Middle frontal gyrus (tissue), 1 donor: ENCODE data around the gene CTU2.

Experiments used
- DNase-seq: peaks from one replicate; pipeline ENCODE4 v3.0.0-alpha.2; 2015; ENCODE audit warnings: low spot score; ENCODE audit errors: extremely low spot score

The CTU2 gene

DNA sequence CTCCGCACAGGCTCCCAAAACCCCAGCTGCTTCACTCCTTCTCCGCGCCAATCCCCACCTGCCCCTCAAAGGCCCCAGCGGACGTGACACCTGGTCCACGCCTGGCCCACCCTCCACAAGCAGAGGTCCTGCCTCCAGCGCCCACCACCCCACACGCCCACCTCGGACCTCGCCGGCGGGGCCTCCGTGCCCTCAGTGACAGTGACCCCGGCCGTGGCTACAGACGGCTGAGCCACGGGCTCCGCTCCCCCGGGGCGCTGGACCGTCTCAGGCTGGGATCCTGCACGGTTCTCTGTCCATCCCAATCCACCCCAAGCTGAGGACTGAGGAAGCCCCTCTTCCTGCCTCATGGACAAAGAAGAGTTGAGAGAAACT lies 53.7 kb downstream of the CTU2 start:
- no peak for DNase-seq

DNA sequence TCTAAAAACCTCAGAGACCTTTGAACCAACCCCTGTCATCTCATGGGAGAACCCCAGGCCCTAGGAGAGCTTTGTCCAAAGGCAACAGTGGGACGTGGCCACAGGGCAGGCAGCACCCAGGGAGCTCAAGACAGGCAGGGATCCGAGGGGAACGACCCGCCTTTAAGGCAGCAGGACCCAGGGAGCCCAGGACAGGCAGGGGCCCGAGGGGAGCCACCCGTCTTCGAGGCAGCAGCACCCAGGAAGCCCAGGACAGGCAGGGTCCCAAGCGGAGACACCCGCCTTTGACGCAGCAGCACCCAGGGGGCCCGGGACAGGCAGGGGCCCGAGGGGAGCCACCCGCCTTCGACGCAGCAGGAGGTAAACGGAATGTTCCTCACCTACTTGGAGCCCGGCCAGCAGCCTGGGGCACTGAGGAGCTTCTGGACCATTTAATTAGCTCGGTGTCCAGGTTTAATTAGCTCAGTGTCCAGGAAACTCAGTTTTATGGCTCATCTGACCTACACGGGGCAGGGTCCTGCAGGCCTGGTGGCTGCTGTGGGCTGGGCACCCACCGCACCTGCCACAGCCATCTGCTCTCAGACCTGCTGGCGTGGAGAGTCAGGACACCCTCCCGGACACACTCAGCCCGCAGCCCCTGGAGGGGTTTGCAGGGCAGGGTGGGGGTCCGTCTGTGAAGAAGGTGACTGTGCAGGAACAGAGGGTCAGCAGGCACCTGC lies 54.3 kb downstream of the CTU2 start:
- DNase-seq: no peak

DNA sequence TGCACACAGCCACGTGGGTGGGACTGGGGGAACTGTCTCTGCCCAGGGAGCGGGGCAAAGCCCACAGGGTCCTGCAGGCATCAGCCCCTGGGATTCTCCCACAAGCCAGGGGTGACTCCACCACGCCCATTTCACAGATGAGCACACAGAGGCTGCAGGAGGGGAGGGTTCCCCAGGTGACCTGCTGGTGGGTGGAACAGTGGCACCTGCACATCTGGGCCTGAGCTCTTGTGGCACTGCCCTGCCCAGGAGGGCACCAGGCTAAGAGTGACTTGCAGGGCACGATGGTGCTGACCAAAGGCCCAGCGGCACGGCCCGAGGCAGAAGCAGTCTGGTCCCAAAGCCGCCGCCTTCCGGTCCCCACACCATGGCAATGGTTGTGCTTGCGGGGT lies 54.8 kb downstream of the CTU2 start:
- DNase-seq: no peak

DNA sequence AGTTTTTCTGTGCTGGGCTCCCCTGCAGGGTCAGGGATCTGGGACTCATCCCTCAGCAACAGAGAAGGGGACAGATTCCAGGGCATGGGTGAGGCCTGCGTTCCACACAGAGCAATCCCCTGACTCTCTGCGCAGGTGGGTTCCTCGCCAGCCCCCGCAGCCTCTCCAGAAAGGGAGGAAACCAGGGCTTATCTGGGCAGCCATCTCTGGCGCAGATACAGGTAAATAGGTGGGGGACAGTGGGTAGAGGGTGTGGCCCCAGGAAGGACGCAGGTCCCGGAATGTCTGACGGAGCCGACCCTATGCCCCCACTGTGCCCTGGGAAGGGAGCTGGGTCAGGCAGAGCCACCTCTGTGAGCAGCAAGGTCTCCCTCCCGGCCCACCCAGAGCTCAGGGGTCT lies 55.5 kb downstream of the CTU2 start:
- no peak for DNase-seq

GRCh38 chr16:88762258-88762870 lies 56.1 kb downstream of the CTU2 start:
- DNase-seq: no peak

- DNase-seq: no peak
Measured at GRCh38 chr16:88762941-88763340, 56.6 kb downstream of the CTU2 start.

DNA sequence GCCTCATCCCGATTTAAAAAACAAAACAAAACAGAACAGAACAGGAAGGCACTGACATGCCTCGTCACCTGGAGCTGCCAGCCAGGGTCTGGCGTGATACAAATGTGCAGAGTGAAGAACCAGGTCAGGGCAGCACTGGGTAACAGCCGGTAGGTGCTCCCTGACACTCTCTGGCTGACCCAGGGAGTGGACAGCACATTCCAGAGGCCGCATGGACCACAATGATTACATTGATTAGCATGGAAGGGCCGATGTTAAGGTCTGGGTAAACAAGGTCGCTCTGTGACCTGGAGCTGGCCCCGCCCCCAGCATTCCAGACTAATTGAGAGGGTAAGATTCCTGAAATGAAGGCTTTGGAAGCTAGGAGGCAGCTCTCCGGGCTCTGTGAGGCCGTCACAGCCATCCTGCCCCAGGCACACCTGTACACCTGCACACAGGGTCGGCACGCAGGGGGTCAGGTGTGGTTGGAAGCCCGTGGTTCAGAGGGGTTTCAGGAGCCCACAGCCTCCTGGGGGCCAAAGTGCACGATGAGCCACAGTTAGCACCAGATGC lies 57.3 kb downstream of the CTU2 start:
- no peak for DNase-seq

DNA sequence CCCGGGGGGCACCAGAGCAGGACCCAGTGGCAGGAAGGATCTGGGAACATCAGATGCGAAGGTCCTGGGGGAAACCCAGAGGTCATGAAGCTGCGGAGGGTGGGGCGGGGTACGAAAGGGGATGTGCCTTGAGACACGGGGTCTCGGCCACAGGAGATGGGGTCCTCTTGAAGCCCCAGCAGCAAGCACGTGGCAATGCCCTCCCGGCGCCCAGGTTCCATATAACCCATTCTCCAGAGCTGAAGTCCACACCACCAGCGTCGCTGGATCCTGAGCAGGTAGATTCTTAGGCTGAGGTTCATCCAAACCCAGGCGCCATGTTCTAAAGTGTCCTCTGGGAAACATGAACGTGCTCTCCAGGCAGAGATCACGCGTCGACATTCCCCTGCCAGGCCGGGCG lies 57.8 kb downstream of the CTU2 start:
- DNase-seq: no peak

- DNase-seq: no peak
Measured at GRCh38 chr16:88764913-88765349, 58.6 kb downstream of the CTU2 start.
